NCI-H1694 treated with DMSO at 0.1 percent for 48 hours (cell line): ENCODE data around the gene HNF1A.

Experiments used
- DNase-seq: peaks from one replicate; lab custom pipeline; 2025; lab: John Stamatoyannopoulos, UW

Gene HNF1A

GRCh38 chr12:120988658-120989057 is 10.3 kb downstream of the HNF1A start:
- DNase-seq = no peak

DNA sequence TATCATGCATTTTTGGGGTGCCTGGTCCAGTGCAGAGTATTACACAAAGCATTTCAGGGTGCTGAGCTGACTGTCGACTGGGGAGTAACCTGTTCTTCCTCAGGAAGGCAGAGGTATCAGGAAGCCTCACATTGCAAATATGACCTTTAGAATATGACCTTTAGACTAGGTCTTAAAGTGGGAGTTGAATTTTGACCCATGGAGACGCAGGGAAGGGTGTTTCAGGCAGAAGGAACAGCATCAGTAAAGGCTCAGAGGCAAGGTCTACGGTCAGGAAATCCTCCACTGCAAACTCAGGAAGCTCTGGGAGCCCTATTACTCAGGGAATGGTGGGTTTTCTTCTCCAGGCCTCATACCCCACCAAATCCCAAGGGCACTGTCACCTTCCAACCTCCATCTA is 11.3 kb downstream of the HNF1A start:
- DNase-seq = no peak

DNA sequence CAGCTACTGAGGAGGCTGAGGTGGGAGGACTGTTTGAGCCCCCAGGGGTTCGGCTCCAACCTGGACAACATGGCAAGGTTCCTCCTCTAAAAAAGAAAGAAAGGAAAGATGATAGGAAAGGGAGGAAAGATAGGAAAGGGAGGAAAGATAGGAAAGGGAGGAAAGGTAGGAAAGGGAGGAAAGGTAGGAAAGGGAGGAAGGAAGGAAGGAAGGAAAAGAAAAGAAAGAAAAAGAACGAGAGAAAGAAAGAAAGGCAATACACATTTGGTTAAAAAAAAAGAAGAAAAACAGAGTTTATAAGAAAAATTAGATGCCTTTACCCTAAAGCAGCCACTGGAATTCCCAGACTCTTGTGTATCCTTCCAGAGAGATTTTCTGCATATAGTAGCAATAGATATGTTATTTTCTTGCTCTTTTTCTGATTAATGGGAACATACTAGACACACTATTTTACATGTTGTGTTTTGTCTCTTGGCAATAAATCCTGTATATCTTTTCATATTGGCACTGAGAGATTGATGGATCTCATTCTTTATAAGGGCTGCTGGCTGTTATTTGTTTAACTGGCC is 12.2 kb downstream of the HNF1A start:
- DNase-seq = no peak

- no peak for DNase-seq
These were observed 13.6 kb downstream of the HNF1A start for GRCh38 chr12:120991965-120992364.

- DNase-seq = no peak
These were observed 14.6 kb downstream of the HNF1A start for GRCh38 chr12:120992989-120993388.

GRCh38 chr12:120993496-120993895 is 15.2 kb downstream of the HNF1A start:
- no peak for DNase-seq

DNA sequence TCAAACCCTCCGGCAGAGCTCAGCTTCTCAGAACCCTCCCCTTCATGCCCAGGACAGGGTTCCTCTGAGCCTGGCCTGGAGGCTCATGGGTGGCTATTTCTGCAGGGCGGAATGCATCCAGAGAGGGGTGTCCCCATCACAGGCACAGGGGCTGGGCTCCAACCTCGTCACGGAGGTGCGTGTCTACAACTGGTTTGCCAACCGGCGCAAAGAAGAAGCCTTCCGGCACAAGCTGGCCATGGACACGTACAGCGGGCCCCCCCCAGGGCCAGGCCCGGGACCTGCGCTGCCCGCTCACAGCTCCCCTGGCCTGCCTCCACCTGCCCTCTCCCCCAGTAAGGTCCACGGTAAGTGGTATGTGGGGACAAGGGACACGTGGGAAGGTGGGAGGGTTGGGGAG is 15.7 kb downstream of the HNF1A start:
- DNase-seq = no peak

GRCh38 chr12:120994589-120995337 is 16.4 kb downstream of the HNF1A start:
- DNase-seq = no peak

DNA sequence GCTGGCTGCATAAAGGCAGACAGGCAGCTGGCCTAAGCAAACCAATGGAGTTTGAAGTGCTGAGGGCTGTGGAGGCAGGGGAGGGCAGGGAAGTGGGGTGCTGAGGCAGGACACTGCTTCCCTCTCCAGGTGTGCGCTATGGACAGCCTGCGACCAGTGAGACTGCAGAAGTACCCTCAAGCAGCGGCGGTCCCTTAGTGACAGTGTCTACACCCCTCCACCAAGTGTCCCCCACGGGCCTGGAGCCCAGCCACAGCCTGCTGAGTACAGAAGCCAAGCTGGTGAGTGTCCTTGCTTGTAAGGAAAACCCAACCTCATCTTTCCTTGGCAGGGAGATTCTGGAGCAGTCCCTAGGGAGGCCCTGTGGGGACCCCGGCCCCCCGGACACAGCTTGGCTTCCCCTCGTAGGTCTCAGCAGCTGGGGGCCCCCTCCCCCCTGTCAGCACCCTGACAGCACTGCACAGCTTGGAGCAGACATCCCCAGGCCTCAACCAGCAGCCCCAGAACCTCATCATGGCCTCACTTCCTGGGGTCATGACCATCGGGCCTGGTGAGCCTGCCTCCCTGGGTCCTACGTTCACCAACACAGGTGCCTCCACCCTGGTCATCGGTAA is 17.9 kb downstream of the HNF1A start:
- DNase-seq = no peak

- no peak for DNase-seq
These were observed 19.1 kb downstream of the HNF1A start for GRCh38 chr12:120997448-120997847.

- DNase-seq = no peak
These were observed 20.1 kb downstream of the HNF1A start for GRCh38 chr12:120998435-120998834.

GRCh38 chr12:120999191-121000120 is 21.1 kb downstream of the HNF1A start:
- DNase-seq = no peak

DNA sequence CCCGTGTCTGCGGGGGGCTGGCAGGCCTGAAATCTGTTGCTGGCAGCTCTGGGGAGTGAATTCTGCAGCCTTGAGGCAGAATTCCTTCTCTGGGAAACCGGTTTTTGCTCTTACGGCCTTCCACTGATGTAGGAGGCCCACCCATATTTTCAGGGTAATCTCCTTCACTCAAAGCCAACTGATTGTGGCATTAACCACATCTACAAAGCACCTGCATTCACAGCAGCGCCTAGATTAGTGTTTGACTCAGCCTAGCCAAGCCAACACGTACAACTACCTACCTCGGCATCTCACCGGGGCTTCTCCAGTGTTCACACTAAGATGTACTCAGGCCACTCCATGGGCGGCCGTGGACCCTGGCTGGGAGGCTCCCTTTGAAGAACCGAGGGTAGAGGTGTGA is 22.2 kb downstream of the HNF1A start:
- no peak for DNase-seq

DNA sequence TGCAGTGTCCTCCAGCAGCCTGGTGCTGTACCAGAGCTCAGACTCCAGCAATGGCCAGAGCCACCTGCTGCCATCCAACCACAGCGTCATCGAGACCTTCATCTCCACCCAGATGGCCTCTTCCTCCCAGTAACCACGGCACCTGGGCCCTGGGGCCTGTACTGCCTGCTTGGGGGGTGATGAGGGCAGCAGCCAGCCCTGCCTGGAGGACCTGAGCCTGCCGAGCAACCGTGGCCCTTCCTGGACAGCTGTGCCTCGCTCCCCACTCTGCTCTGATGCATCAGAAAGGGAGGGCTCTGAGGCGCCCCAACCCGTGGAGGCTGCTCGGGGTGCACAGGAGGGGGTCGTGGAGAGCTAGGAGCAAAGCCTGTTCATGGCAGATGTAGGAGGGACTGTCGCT is 22.7 kb downstream of the HNF1A start:
- DNase-seq = no peak

- DNase-seq = no peak
These were observed 23.6 kb downstream of the HNF1A start for GRCh38 chr12:121001841-121002483.

GRCh38 chr12:121003650-121004049 is 25.3 kb downstream of the HNF1A start:
- no peak for DNase-seq

- DNase-seq = no peak
These were observed 26.0 kb downstream of the HNF1A start for GRCh38 chr12:121004253-121004815.

- DNase-seq = peak; percentile 3
These were observed 27.0 kb downstream of the HNF1A start for GRCh38 chr12:121005346-121005815.

GRCh38 chr12:121008347-121009098 is 30.2 kb downstream of the HNF1A start:
- no peak for DNase-seq

DNA sequence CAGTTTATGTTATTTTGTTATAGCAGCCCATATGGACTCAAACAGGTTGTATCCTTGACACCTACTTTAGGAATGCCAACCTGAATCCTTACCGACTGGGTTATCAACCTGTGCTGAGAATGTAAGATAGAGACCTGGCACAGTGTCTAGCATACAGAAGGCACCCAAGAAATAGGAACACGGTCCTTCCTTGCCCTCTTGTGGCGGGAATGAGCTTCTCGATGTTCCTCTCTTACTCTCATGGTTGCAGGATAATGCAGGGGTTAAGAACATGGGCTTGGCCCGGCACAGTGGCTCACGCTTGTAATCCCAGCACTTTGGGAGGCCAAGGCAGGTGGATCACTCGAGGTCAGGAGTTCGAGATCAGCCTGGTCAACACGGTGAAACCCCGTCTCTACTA is 31.4 kb downstream of the HNF1A start:
- DNase-seq = no peak

DNA sequence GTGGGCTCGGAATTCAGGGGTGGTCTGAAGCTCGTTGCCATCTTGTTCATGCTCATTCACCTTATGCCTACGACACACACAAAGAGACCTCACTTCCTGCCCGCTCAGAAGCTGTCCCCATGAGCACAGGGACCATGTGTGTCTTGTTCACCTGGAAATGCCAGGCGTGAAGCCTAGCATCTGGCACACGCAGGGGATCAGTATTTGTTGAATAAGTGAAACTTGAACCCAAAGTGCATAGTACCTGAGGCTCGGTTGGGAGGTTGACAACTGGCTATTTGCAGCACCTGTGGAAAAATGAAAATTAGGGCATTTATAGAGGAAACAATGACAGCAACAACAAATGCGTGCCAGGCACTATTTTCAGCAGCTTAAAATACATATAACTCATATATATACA is 32.5 kb downstream of the HNF1A start:
- DNase-seq = no peak
